Measurements from ENCODE around the gene HMCN2.

Gene HMCN2

GRCh38 chr9:130478736-130479575 lies 213.4 kb downstream of the HMCN2 start:
- DNase-seq, result no peak

- DNase-seq, result no peak
Measured at GRCh38 chr9:130479587-130479986, 214.0 kb downstream of the HMCN2 start.

DNA sequence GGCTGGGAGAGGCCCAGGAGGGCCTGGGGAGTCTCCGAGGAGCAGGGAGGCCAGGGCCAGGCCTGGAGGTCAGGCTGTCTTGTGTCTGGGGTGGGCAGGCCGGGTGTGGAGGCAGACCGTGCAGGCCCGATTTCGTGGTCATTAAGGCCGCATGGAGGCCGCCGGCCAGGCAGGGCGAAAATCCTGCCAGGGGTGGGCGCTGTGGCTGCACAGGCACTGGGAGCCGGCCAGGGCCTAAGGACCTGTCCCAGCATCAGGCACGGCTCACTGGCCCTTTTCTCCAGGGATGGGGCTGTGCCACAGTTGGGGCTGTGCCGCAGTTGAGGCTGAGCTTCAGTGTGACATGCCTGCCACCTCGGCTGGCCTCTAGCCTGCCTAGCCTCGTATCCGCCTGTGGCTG lies 215.1 kb downstream of the HMCN2 start:
- DNase-seq, result no peak

DNA sequence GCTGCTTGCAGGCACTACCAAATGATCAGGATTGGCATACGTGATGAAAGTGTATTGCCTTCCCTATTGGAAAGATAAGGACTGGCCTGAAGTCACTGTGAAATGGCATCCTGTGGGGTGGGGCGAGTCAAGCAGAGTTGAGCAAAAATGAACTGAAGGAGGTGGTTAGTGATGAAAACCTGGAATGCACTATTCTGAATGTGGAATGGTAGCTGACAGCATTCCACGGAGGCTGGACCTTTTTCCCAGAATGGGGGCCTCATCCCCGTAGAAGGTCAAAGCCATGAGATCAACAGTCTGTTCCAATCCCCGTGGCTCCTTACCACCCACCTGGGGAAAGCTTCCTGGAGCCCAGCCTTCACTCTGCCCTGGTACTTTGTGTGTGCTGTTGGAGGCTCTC lies 216.9 kb downstream of the HMCN2 start:
- no peak for DNase-seq

GRCh38 chr9:130483371-130483971 lies 217.9 kb downstream of the HMCN2 start:
- no peak for DNase-seq
